ENCODE measurements around the gene BCAT1.

The BCAT1 gene

GRCh38 chr12:24768415-24768814 lies 180.5 kb downstream of the BCAT1 start:
- TF ChIP-seq, protein P1, sequence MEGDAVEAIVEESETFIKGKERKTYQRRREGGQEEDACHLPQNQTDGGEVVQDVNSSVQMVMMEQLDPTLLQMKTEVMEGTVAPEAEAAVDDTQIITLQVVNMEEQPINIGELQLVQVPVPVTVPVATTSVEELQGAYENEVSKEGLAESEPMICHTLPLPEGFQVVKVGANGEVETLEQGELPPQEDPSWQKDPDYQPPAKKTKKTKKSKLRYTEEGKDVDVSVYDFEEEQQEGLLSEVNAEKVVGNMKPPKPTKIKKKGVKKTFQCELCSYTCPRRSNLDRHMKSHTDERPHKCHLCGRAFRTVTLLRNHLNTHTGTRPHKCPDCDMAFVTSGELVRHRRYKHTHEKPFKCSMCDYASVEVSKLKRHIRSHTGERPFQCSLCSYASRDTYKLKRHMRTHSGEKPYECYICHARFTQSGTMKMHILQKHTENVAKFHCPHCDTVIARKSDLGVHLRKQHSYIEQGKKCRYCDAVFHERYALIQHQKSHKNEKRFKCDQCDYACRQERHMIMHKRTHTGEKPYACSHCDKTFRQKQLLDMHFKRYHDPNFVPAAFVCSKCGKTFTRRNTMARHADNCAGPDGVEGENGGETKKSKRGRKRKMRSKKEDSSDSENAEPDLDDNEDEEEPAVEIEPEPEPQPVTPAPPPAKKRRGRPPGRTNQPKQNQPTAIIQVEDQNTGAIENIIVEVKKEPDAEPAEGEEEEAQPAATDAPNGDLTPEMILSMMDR (conservative IDR thresholded peaks at IDR 0.05; ENCODE audit: control insufficient read depth, insufficient read depth, low read depth, low read length): no peak
- DNase-seq (ENCODE audit: low read depth): no peak
- no peak overlapping the region for H3K4me3 ChIP-seq (ENCODE audit: control insufficient read depth, low read depth, low read length)

DNA sequence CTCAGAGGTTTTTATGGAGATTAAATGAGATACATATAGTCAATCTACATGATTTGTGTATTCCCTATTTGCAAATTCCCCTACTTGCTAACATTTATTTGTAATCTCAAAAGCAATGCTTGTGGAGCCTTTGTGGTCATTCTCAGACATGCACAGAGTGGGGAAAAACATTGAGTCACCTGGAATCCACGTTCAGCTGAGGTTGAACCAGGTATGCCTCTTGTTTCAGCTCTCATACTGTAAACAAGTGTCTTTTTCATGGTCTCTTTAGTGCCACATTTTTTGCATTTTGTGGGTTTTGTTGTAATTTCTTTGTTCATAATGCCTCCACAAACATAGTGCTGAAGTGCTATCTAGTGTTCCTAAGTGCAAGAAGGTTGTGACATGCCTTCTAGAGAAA lies 181.9 kb downstream of the BCAT1 start:
- DNase-seq (ENCODE audit: low read depth): no peak
- TF ChIP-seq, protein P1 (conservative IDR thresholded peaks at IDR 0.05; ENCODE audit: control insufficient read depth, insufficient read depth, low read depth, low read length): no peak
- H3K4me3 ChIP-seq (ENCODE audit: control insufficient read depth, low read depth, low read length): no peak overlapping the region

DNA sequence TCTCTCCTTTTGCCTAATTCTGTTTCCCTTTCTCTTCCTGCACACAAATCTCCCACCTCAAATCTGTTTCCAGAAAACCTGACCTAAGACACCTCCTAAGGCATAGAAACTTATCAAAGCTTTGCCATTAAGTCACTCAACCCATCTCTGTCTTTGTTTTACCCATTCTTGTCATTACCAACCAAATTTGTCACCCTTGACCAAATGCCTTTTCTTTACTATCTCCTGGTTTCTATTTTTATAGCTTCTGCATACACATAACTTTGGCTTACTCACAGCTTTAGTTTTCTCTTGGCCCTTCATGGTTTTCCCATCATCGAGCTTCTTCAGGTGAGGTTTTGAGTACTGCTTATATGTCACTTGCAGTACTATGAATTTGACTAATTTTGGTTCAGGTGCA lies 184.2 kb downstream of the BCAT1 start:
- no peak for DNase-seq (ENCODE audit: low read depth)
- TF ChIP-seq, protein P1 (conservative IDR thresholded peaks at IDR 0.05; ENCODE audit: control insufficient read depth, insufficient read depth, low read depth, low read length): no peak
- no peak overlapping the region for H3K4me3 ChIP-seq (ENCODE audit: control insufficient read depth, low read depth, low read length)

GRCh38 chr12:24760606-24761378 lies 188.1 kb downstream of the BCAT1 start:
- TF ChIP-seq, protein P1 (conservative IDR thresholded peaks at IDR 0.05; ENCODE audit: control insufficient read depth, insufficient read depth, low read depth, low read length): no peak
- DNase-seq (ENCODE audit: low read depth): no peak
- H3K4me3 ChIP-seq (ENCODE audit: control insufficient read depth, low read depth, low read length): no peak overlapping the region

- no peak for DNase-seq (ENCODE audit: low read depth)
- no peak overlapping the region for H3K4me3 ChIP-seq (ENCODE audit: control insufficient read depth, low read depth, low read length)
- TF ChIP-seq, protein P1 (conservative IDR thresholded peaks at IDR 0.05; ENCODE audit: control insufficient read depth, insufficient read depth, low read depth, low read length): no peak
Observed at GRCh38 chr12:24760162-24760561, 188.7 kb downstream of the BCAT1 start.
